ENCODE data around the gene ZNF22.
A peak's percentile ranks its signal among the peaks of the same experiment; 100 is the strongest.
"Not testable (repeated sequence)": the region's sequence is repeated elsewhere in the genome, so short reads cannot be mapped to it uniquely, and the experiment has no call there.

The ZNF22 gene

GRCh38 chr10:44992732-44993225 lies 7.9 kb upstream of the ZNF22 start:
- DNase-seq, result no peak

DNA sequence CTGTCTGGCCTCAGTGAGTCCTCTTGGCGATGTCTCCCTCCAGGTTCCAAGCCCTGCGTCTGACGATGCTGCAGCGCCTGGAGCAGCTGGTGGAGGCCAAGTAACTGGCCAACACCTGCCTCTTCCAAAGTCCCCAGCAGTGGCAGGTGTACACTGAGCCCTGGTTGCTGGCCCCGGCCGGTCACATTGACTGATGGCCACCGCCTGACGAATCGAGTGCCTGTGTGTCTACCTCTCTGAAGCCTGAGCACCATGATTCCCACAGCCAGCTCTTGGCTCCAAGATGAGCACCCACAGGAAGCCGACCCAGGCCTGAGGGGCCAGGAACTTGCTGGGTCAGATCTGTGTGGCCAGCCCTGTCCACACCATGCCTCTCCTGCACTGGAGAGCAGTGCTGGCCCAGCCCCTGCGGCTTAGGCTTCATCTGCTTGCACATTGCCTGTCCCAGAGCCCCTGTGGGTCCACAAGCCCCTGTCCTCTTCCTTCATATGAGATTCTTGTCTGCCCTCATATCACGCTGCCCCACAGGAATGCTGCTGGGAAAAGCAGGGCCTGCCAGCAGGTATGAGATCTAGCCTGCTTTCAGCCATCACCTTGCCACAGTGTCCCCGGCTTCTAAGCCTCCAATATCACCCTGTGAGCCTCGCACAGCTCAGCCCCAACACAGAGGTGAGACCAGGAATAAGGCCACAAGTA lies 7.3 kb upstream of the ZNF22 start:
- no peak for DNase-seq

GRCh38 chr10:44993922-44994751 lies 6.6 kb upstream of the ZNF22 start:
- no peak for DNase-seq

DNA sequence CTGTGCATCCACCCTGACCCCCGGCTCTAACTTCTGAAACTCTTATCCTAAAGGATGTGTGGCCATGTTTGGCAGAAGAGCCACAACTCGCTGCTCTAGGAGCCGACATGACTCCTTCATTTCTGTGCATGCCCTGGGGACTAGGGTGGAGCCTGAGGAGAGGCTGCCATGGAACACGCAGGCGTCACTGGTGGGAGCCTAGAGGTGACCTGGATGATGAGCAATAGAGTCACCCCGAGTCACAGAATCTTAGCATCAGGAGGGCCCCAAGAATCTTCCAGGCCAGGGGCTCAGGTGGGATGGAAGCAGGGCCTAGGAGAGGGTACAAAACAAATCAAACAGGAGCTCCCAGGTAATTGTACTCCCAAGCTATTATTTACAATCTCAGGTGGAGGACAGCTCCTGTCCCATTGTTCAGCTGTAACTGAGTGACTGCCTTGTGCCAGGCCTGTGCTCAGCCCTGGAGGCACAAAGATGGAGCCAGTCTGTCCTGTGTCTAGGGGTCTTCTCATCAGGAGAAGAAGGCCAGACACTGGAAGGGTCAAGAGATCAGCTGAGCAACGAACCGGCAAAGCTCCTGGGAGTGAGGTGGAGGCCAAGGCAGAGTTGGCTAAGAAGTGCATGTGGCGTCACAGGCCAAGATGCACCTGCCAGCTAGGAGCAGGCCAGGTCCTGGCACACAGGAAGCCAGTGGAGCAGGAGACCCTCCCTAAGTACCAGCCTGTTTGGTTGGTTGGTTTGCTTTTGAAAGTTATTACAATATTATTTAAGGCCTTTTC lies 5.8 kb upstream of the ZNF22 start:
- no peak for DNase-seq

GRCh38 chr10:44995581-44995913 lies 5.2 kb upstream of the ZNF22 start:
- DNase-seq, result no peak

GRCh38 chr10:44995914-44996669 lies 4.6 kb upstream of the ZNF22 start:
- no peak for DNase-seq

DNA sequence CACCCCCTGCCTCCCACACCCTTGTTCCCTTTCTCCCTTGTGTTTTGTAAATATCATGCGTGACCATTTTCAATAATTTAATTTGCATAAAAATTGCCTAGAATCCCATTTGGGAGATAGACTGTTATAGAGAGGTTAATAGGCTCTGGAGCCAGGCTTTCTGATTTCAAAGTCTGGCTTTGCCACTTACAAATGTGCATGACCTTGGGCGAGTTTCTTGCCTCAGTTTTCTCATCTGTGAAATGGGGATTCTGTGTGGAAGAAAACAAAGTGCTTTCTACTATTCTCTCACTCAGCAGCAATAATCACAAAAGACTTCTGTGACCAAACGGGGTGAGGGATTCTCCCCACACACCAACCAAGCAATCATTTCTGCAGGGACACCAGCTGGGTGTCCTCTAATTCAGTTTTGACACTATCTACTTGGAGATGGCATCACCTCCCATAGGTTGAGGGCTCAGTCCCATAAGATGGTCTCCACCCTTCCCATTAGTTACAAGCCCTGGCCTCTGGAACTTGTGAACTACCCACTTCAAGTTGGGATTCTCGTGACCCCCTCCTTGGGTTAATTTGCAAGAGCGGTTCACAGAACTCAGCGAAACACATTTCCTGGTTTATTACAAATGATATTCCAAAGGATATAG lies 3.5 kb upstream of the ZNF22 start:
- DNase-seq, result no peak

DNA sequence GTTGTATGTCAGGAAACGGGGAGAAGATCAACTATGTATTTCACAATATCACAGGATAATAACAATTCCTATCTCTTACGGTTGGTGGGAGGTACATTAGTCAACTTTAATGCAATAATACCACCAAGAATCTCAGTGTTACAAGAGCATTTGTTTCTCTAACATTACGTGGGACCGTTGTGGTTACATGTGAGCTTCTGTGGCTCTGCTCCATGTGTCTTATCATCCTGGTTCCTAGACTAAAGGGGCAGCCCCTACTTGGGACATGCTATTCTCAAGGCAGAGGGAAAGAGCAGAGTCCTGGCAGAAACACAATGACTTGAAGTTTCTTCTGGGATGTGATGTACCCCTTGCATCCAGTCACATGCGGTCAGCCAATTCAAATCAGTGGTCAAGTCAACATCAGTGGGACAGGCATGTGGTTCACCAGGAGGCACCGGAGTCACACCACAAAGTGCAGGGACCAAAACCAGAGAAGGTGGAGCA lies 2.5 kb upstream of the ZNF22 start:
- DNase-seq, result no peak

- DNase-seq, result no peak
These were observed 478 bp upstream of the ZNF22 start for GRCh38 chr10:45000138-45000751.

GRCh38 chr10:45001381-45002148 lies 842 bp downstream of the ZNF22 start:
- peak; percentile 45 for DNase-seq

GRCh38 chr10:45003432-45004000 lies 2.8 kb downstream of the ZNF22 start:
- DNase-seq, result no peak

DNA sequence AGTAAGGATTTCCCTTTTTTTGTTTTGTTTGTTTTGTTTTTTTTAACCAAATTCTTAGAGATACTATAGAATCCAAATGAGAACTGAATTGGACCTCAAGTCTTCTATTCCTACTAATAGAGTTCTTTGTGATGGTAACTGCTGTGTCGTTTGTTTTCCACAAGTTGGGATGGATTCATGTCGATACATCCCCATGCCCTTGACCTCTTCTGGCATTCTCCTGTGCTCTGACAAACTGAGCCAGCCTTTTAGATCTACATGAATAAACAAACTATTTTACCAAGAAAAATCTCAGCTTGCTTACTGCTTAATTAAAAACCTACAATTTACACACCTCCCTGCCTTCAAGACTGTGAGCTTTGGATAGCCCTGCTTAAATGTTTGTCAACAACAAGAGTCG lies 3.9 kb downstream of the ZNF22 start:
- DNase-seq, result no peak

- DNase-seq, result no peak
These were observed 4.6 kb downstream of the ZNF22 start for GRCh38 chr10:45005284-45005683.

DNA sequence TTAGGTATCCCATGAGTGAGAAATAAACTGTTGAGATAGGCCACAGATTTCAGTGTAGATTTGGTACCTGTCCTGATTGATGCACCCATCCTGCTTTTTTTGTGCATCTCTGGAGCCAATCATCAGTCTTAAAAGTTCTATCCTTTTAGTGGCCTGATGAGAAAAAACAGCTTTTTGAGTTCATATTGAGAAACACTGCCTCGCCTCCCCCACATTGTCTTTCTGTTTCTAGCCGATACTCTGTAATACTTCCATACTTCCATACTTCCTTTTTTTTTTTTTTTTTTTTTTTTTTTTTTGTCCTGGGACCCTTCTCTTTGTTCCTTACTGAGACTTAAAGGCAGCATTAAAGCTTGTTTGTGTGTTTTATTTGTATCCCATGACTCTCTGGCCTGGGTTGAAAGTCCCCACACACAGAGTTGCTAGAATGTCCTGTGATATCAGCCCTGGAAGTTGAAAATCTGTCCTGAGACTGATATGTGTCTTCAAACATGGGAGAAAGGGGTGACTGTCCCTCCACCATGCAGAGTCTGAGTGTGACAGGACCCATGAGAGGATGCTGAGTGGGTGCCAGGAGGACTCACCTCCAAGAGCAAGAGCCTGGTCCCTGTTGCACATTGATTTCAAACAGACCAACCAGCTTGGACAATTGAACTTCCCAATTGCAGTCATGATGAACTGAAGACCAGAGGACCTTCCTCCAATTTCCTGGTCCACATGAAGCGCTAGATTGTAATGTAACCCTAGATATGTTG lies 5.7 kb downstream of the ZNF22 start:
- no peak for DNase-seq

GRCh38 chr10:45008524-45009161 lies 7.9 kb downstream of the ZNF22 start:
- peak; percentile 64 for DNase-seq

GRCh38 chr10:45014557-45014956 lies 13.8 kb downstream of the ZNF22 start:
- not testable (repeated sequence) for DNase-seq

- DNase-seq, result no peak
These were observed 14.9 kb downstream of the ZNF22 start for GRCh38 chr10:45015590-45015989.

GRCh38 chr10:45023426-45023825 lies 22.7 kb downstream of the ZNF22 start:
- no peak for DNase-seq

- no peak for DNase-seq
These were observed 33.6 kb downstream of the ZNF22 start for GRCh38 chr10:45034301-45034700.
